Stimulated activated naive CD8-positive, alpha-beta T cell treated with anti-CD3 and anti-CD28 coated beads, Interleukin-15, amount 100 ng/mL, for 72 hours (primary cell): ENCODE results near the gene SYTL3.

Experiments used
- ATAC-seq: fragments of 150-1000 bp; cut with Tn5 transposase; 2 replicates; pipeline ENCODE4 v1.10.0; 2021; ENCODE audit warnings: mild to moderate bottlenecking, moderate library complexity
- DNase-seq, 2 donors: peaks; one replicate each; pipeline ENCODE4 v3.0.0; 2021 to 2022
- H3K27ac Mint-ChIP-seq, 2 donors: one replicate each; pipeline ENCODE4 v1.8.0; 2022; ENCODE audit warnings: mild to moderate bottlenecking in 2 of 2, mixed read lengths in 2 of 2, moderate library complexity in 2 of 2
- H3K27me3 Mint-ChIP-seq: one replicate; pipeline ENCODE4 v1.8.0; 2022; ENCODE audit warnings: mixed read lengths
- H3K4me1 Mint-ChIP-seq: one replicate; pipeline ENCODE4 v1.8.0; 2022; ENCODE audit warnings: mild to moderate bottlenecking, mixed read lengths
- H3K4me3 Mint-ChIP-seq, 2 donors: one replicate each; pipeline ENCODE4 v1.8.0; 2022; ENCODE audit warnings: mild to moderate bottlenecking in 2 of 2, mixed read lengths in 2 of 2, moderate library complexity in 1 of 2
- H3K9me3 Mint-ChIP-seq, 2 donors: one replicate each; pipeline ENCODE4 v1.8.0; 2022; ENCODE audit warnings: mixed read lengths in 2 of 2

Gene SYTL3

GRCh38 chr6:158758451-158758860, 108.6 kb downstream of the SYTL3 start:
- DNase-seq (no peak), ATAC-seq (no peak)
- no peaks in the 10 kb centered on the region for H3K9me3 Mint-ChIP-seq
- peak overlapping the region; percentile 41 to 87 for H3K27ac Mint-ChIP-seq
- H3K4me1 Mint-ChIP-seq = no peaks in the 10 kb centered on the region
- H3K4me3 Mint-ChIP-seq = no peak overlapping the region
- no peaks in the 10 kb centered on the region for H3K27me3 Mint-ChIP-seq

- no peaks in the 10 kb centered on the region for H3K4me1 Mint-ChIP-seq
- peak overlapping the region in 1 of 2 donors; percentile 56 for H3K27ac Mint-ChIP-seq
- H3K27me3 Mint-ChIP-seq = no peaks in the 10 kb centered on the region
- no peak overlapping the region for H3K4me3 Mint-ChIP-seq
- DNase-seq = no peak
- peak; percentile 11 for ATAC-seq
- no peaks in the 10 kb centered on the region for H3K9me3 Mint-ChIP-seq
Observed at GRCh38 chr6:158758941-158759479, 109.2 kb downstream of the SYTL3 start.

GRCh38 chr6:158759966-158760617, 110.2 kb downstream of the SYTL3 start:
- Mint-ChIP-seq H3K4me1 (no peaks in the 10 kb centered on the region), H3K9me3 (no peaks in the 10 kb centered on the region), H3K4me3 (no peak overlapping the region), H3K27ac (peak overlapping the region in 1 of 2 donors; percentile 89), H3K27me3 (no peaks in the 10 kb centered on the region)
- ATAC-seq (peak; percentile 10), DNase-seq (no peak)

GRCh38 chr6:158760618-158761250, 110.9 kb downstream of the SYTL3 start:
- Mint-ChIP-seq H3K27me3 (no peaks in the 10 kb centered on the region), H3K27ac (peak overlapping the region in 1 of 2 donors; percentile 91), H3K4me3 (no peak overlapping the region), H3K4me1 (no peaks in the 10 kb centered on the region), H3K9me3 (no peaks in the 10 kb centered on the region)
- DNase-seq = no peak
- no peak for ATAC-seq

GRCh38 chr6:158761746-158762145, 111.9 kb downstream of the SYTL3 start:
- H3K4me1 Mint-ChIP-seq = no peaks in the 10 kb centered on the region
- H3K9me3 Mint-ChIP-seq = no peaks in the 10 kb centered on the region
- DNase-seq = no peak
- ATAC-seq = no peak
- H3K27me3 Mint-ChIP-seq = no peaks in the 10 kb centered on the region
- H3K27ac Mint-ChIP-seq = no peak overlapping the region
- H3K4me3 Mint-ChIP-seq = no peak overlapping the region

- Mint-ChIP-seq H3K27me3 (no peaks in the 10 kb centered on the region), H3K4me3 (peak overlapping the region in 1 of 2 donors; percentile 20), H3K4me1 (peaks cover under 1% of the 10 kb centered on the region), H3K27ac (no peak overlapping the region), H3K9me3 (no peaks in the 10 kb centered on the region)
- ATAC-seq = no peak
- DNase-seq = no peak
Observed at GRCh38 chr6:158762787-158763433, 113.1 kb downstream of the SYTL3 start.

GRCh38 chr6:158763434-158764182, 113.8 kb downstream of the SYTL3 start:
- H3K27ac Mint-ChIP-seq = peak overlapping the region; percentile 33 to 84
- DNase-seq = no peak
- peaks cover 7% of the 10 kb centered on the region for H3K4me1 Mint-ChIP-seq
- H3K4me3 Mint-ChIP-seq = no peak overlapping the region
- no peak for ATAC-seq
- no peaks in the 10 kb centered on the region for H3K27me3 Mint-ChIP-seq
- H3K9me3 Mint-ChIP-seq = no peaks in the 10 kb centered on the region

GRCh38 chr6:158764183-158764849, 114.5 kb downstream of the SYTL3 start:
- Mint-ChIP-seq H3K4me3 (no peak overlapping the region), H3K4me1 (peaks cover 9% of the 10 kb centered on the region), H3K9me3 (no peaks in the 10 kb centered on the region), H3K27me3 (no peaks in the 10 kb centered on the region), H3K27ac (peak overlapping the region in 1 of 2 donors; percentile 84)
- ATAC-seq (no peak), DNase-seq (no peak)

- H3K9me3 Mint-ChIP-seq = no peaks in the 10 kb centered on the region
- no peak for ATAC-seq
- peak overlapping the region in 1 of 2 donors; percentile 90 for H3K27ac Mint-ChIP-seq
- no peak overlapping the region for H3K4me3 Mint-ChIP-seq
- H3K27me3 Mint-ChIP-seq = no peaks in the 10 kb centered on the region
- DNase-seq = no peak
- H3K4me1 Mint-ChIP-seq = peaks cover 15% of the 10 kb centered on the region
Observed at GRCh38 chr6:158764926-158765325, 115.1 kb downstream of the SYTL3 start.

- ATAC-seq = no peak
- Mint-ChIP-seq H3K9me3 (no peaks in the 10 kb centered on the region), H3K4me3 (no peak overlapping the region), H3K27me3 (no peaks in the 10 kb centered on the region), H3K27ac (peak overlapping the region in 1 of 2 donors; percentile 90), H3K4me1 (peaks cover 20% of the 10 kb centered on the region)
- no peak for DNase-seq
Observed at GRCh38 chr6:158765499-158766068, 115.7 kb downstream of the SYTL3 start.

GRCh38 chr6:158766621-158767455, 117.0 kb downstream of the SYTL3 start:
- DNase-seq (no peak), ATAC-seq (peak; percentile 7)
- Mint-ChIP-seq H3K27ac (peak overlapping the region in 1 of 2 donors; percentile 92), H3K4me3 (peak overlapping the region in 1 of 2 donors; percentile 27), H3K9me3 (no peaks in the 10 kb centered on the region), H3K27me3 (no peaks in the 10 kb centered on the region), H3K4me1 (peaks cover 33% of the 10 kb centered on the region)

- ATAC-seq (no peak), DNase-seq (no peak)
- H3K4me3 Mint-ChIP-seq = no peak overlapping the region
- no peaks in the 10 kb centered on the region for H3K27me3 Mint-ChIP-seq
- no peaks in the 10 kb centered on the region for H3K9me3 Mint-ChIP-seq
- peaks cover 41% of the 10 kb centered on the region for H3K4me1 Mint-ChIP-seq
- H3K27ac Mint-ChIP-seq = peak overlapping the region in 1 of 2 donors; percentile 92
Observed at GRCh38 chr6:158767709-158768108, 117.9 kb downstream of the SYTL3 start.

- H3K4me3 Mint-ChIP-seq = peak overlapping the region in 1 of 2 donors; percentile 14
- DNase-seq (no peak), ATAC-seq (peak; percentile 5)
- H3K4me1 Mint-ChIP-seq = peaks cover 49% of the 10 kb centered on the region
- peak overlapping the region in 1 of 2 donors; percentile 92 for H3K27ac Mint-ChIP-seq
- no peaks in the 10 kb centered on the region for H3K9me3 Mint-ChIP-seq
- no peaks in the 10 kb centered on the region for H3K27me3 Mint-ChIP-seq
Observed at GRCh38 chr6:158768436-158768835, 118.6 kb downstream of the SYTL3 start.

- H3K4me3 Mint-ChIP-seq = no peak overlapping the region
- no peak for DNase-seq
Observed at GRCh38 chr6:158769234-158769770, 119.4 kb downstream of the SYTL3 start.

More at GRCh38 chr6:158769234-158769770, 119.4 kb downstream of the SYTL3 start:
- H3K9me3 Mint-ChIP-seq = no peaks in the 10 kb centered on the region
- H3K4me1 Mint-ChIP-seq = peaks cover 57% of the 10 kb centered on the region
- ATAC-seq = peak; percentile 2
- no peaks in the 10 kb centered on the region for H3K27me3 Mint-ChIP-seq
- peak overlapping the region in 1 of 2 donors; percentile 81 for H3K27ac Mint-ChIP-seq
